ENCODE results near the gene TGFBI.

Gene TGFBI

GRCh38 chr5:136061630-136062365, 33.0 kb downstream of the TGFBI start:
- no peak overlapping the region for H3K4me3 ChIP-seq (ENCODE audit: low read depth, low read length)
- no peak for DNase-seq (ENCODE audit: low read depth)
- no peak for TF ChIP-seq CTCF (conservative IDR thresholded peaks at IDR 0.05; ENCODE audit: low read depth, low read length)

DNA sequence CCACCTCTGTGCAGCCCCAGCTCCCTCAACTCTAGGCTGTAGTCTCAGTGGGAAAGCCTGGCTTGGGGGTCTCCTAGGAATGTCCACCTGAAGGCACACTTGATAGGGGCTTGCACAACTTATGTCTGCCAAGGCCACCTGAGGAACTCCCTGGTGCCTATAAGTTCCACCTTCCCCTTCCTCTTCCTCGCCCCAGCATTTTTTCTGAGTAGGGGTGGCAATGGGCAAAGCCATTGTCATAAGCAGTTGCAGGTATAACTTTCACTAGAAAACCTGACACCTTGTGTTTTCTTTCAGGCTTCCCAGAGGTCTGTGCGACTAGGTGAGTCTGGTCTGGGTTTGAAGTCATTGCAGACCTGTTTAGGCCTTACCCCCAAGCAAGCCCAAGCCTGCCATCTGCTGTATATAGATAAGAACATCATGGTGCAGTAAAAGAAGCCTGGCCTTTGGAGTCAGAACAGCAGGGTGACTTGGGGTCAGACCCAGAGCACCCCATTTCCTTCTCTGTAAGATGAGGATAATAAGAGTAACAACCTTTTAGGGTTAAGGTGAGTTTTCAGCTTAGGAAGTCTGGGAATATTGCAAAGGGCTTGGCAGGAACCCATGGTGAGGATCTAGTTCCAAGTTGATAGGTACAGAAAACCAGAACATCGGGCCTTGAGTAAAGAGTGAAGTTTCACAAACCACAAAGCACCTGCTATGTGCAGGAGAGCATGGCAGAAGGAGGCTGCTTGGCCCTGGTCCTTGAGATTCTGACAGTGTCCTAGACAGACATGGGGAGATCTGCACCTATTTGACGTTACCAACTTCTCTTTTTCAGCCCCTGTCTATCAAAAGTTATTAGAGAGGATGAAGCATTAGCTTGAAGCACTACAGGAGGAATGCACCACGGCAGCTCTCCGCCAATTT, 33.8 kb downstream of the TGFBI start:
- no peak overlapping the region for H3K4me3 ChIP-seq (ENCODE audit: low read depth, low read length)
- TF ChIP-seq CTCF (conservative IDR thresholded peaks at IDR 0.05; ENCODE audit: low read depth, low read length): peak; percentile 67
- peak; percentile 70 for DNase-seq (ENCODE audit: low read depth)

- no peak overlapping the region for H3K4me3 ChIP-seq (ENCODE audit: low read depth, low read length)
- DNase-seq (ENCODE audit: low read depth): no peak
- TF ChIP-seq CTCF (conservative IDR thresholded peaks at IDR 0.05; ENCODE audit: low read depth, low read length): no peak
These were observed 35.1 kb downstream of the TGFBI start for GRCh38 chr5:136063778-136064465.

DNA sequence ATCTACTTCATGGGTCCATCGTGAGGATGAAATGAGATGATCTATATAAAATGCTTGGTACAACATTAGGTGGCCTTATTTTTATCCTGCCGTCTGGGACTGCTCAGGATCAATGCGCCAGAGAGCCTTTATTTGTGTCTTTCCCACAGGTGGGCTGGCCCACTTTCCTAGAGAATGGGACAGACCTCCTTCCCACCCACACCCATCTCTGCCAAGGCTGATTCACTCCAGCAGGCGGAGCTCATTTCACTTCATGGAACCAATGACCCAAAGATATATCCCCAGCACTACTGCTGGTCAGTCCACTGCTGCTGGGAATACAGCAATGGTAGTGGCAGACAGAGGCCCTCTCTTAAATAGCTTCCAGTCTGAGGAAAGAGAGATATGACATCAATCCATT, 35.7 kb downstream of the TGFBI start:
- no peak for DNase-seq (ENCODE audit: low read depth)
- TF ChIP-seq CTCF (conservative IDR thresholded peaks at IDR 0.05; ENCODE audit: low read depth, low read length): peak; percentile 45
- H3K4me3 ChIP-seq (ENCODE audit: low read depth, low read length): no peak overlapping the region

DNA sequence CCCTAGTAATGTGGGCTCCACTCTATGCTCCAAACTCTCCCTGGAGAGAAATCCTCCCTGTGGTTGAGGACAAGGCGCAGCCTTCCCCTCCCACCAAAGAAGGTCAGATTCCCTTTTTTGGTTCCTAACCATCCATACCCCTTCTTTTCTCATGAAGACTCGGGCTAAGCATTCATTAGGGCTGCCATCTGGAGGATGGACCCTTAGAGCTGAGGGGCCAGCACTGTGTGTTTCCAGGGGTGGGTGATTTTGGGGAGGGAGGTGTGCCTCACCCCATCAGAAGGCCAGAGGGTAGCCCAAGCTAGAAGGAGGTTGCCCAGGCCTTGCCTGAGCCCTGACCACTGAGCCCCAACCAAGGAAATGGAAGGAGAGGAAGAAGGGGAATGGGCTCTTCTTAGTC, 36.8 kb downstream of the TGFBI start:
- no peak for TF ChIP-seq CTCF (conservative IDR thresholded peaks at IDR 0.05; ENCODE audit: low read depth, low read length)
- no peak for DNase-seq (ENCODE audit: low read depth)
- H3K4me3 ChIP-seq (ENCODE audit: low read depth, low read length): no peak overlapping the region

DNA sequence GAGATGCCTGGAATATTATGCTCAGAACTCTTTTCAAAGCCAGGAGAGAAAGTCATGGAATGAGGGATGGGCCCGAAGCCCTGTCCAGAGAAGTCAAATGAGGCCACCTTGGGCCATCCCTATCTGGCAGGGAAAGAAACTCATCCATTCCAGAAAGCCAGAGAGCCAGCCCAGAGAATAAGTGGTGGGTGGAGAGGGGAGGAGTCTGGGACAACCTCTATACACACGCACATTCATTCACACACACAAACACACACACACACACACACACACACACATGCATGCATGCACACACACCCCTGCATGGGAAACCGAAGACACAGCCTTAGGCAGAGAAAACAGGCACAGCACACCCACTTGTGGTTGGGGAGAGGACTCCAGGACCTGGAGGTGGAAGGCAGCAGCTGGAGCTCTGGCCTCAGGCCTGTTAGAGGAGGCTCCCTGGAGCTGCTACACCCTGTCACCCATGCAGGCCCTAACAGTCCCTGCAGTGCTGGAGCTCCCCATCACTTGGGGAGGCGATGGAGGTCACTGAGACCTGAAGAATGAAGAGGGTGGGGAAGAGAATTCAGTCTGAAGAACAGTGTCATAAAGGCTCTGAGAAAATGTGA, 38.0 kb downstream of the TGFBI start:
- DNase-seq (ENCODE audit: low read depth): peak; percentile 82
- H3K4me3 ChIP-seq (ENCODE audit: low read depth, low read length): no peak overlapping the region
- peak; percentile 65 for TF ChIP-seq CTCF (conservative IDR thresholded peaks at IDR 0.05; ENCODE audit: low read depth, low read length)
